HG03095 (cell line): Measurements from ENCODE around the gene PIKFYVE.
"Not testable (repeated sequence)": the region's sequence is repeated elsewhere in the genome, so short reads cannot be mapped to it uniquely, and the experiment has no call there.

Experiments used
- ATAC-seq: cut with Tn5 transposase; IDR thresholded peaks from one replicate; pipeline ENCODE4 v1.9.1; 2021; ENCODE audit warnings: moderate library complexity; ENCODE audit not compliant: unreplicated experiment

Gene PIKFYVE

DNA sequence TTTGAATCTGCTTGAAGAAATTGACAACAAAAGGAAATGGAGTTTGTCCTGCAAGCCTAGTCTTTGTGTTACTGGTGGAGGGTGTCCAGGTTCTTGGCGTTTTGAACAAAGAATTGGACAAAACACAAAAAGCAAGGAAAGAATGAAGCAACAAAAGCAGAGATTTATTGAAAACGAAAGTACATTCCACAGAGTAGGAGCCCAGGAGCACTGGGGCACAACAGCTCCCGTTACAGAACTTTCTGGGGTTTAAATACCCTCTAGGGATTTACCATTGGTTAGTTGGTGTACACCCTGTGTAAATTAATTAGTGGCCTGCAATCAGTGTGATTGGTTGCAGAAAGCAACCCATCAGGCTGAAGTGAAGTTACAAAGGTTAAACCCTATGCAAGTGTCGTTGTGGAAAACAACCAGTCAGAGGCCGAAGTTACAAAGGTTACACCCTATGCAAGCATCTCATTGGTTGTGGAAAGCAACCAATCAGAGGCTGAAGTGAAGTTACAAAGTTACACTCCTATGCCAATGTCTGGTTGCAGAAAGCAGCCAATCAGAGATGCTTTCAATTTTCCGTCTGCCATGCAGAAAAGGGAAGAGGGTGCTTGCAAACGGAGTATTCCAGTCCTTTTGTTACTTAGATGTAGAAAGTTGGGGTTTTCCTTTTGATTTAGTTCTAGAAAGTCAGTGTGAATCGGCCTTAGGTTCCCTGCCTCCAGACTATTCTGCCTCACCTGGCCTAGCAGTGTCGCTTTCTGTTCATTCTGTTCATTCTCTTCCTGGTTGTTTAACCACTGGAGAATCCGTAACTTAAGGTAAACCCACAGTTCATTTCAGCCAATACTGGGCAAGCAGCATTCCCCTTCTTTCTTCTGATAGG, 92.9 kb downstream of the PIKFYVE start:
- no peak for ATAC-seq

DNA sequence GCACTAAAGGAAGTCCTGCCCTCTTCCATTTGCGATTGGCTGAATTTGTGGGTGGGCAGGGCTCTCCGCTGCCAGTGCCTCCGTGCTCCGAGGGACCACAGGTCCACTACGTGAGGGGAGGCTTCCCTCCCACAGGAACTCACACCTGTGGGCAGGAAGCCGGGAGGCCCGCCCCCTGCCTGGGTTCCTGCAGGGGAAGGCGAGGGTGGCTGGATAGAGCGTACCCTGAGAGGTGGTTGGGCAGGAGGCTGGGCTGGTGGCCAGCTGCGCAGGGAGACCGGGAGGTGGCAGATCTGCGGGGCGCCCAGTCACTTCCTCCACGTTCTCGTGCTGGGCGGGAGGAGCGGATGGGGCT, 93.6 kb downstream of the PIKFYVE start:
- ATAC-seq = no peak

DNA sequence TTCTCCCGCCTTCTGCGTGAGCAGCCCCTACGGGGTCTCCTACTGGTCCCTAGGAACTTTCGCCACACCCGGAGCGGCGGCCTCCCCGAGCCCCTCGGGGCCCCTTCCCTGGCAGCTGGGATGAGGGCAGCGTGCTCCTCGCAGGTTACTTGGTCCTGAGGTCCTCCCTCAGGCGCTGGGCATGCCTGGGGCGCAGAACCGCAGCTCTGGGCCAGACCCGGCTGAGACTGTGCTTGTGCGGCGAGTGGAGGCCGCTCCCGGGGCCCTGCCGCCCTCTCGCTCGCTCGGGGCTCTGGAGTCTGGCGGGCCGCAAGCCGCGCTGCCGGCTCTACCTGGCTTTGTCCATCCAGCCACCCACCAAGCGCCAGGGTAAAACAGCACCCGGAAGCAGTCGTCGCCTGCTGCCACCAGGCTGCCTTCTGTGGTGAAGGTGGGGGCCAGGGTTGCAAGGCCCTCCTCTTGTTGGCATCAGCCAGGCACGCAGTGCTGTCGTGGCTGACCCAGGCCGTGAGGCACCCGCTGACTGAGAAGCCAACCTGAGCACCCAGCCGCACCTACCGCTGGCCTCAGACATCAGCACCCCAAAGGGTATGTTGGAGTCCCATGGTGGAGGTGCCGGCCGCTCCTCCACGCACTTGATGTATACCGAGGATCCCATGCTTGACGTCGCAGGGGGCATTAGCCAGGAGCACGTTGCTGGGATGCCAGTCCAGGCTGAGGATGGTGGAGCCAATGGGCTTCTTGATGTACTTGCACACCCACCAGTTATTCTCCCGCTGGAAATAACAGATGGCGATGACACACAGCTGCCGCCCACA, 94.4 kb downstream of the PIKFYVE start:
- ATAC-seq = no peak

DNA sequence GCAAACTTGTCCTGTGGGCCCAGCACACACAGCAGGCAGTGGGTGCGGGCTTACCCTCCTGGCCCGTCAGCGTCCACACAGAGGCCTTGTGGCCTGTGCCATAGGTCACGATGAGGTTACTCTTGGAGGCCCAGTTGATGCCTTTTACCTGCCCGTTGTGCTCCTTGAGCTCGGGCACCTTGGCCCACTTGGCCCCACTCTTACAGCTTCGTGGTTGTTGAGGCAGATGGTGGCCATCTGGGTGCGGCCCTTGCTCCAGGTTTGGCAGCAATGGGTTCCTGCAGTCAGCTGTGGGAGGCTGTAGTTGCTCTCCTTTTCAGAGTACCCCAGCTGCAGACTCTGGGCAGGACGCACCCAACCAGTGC, 95.0 kb downstream of the PIKFYVE start:
- ATAC-seq = no peak

DNA sequence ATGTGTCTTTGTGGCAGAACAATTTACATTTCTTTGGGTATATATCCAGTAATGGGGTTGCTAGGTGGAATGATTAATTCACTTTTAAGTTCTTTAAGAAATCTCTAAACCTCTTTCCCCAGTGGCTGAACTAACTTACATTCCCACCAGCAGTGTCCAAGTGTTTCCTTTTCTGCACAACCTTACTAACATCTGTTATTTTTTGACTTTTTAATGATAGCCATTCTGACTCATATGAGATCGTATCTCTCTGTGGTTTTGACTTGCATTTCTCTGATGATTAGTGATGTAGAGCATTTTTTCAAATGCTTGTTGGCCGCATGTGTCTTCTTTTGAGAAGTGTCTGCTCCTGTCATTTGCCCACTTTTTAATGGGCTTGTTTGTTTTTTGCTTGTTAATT, 97.4 kb downstream of the PIKFYVE start:
- no peak for ATAC-seq

DNA sequence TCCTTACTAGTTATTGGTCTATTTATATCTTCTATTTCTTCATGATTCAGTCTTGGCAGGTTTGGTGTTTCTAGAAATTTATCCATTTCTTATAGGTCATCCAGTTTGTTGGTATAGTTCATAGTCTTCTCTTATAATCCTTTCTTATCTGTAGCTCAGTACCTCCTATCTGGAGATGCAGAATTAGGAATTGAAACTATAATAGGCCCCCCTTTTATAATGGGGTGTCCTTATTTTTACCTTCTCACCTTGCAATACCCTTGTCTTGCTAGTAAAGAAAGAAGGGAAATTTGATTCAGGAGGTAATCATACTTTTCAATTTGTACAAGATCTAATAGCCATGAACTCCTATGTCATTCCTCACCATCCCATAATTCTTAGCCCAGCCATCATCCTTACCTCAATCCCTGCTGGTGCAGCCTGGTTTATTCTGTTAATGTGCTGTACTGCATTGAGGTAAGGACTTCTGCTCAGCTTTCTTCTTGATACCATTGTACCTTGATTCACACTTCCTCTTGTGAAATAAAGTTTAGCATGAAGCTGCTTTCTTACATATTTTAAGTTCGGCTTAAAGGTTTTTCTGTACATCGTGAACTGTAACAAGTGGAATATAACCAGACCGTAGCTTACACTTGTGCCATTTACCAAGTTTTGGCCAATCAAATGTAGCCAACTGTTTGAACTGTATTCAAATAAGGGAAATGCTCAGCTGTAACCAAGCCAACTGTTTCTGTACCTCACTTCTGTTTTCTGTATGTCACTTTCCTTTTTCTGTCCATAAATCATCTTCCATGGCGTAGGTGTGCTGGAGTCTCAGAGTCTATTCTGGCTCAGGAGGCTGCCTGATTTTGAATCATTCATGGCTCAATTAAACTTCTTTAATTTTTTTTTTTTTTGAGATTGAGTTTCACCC, 100.4 kb downstream of the PIKFYVE start:
- peak; percentile 75 for ATAC-seq

DNA sequence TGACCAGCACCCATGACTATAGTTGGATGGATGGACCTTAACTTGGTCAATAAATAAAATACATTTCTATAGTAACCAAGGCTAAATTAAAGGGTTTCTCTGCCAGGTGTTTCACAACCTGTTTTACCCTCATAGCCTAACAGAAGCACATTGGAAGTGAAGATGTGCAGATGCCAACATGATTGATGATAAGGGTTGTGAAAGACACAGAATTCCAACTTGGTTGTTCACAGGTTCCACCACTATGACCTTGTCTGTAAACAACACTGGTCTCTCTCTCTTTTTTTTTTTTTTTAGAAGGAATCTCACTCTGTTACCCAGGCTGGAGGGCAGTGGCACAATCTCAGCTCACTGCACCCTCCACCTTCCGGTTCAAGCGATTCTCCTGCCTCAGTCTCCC, 103.0 kb downstream of the PIKFYVE start:
- no peak for ATAC-seq

DNA sequence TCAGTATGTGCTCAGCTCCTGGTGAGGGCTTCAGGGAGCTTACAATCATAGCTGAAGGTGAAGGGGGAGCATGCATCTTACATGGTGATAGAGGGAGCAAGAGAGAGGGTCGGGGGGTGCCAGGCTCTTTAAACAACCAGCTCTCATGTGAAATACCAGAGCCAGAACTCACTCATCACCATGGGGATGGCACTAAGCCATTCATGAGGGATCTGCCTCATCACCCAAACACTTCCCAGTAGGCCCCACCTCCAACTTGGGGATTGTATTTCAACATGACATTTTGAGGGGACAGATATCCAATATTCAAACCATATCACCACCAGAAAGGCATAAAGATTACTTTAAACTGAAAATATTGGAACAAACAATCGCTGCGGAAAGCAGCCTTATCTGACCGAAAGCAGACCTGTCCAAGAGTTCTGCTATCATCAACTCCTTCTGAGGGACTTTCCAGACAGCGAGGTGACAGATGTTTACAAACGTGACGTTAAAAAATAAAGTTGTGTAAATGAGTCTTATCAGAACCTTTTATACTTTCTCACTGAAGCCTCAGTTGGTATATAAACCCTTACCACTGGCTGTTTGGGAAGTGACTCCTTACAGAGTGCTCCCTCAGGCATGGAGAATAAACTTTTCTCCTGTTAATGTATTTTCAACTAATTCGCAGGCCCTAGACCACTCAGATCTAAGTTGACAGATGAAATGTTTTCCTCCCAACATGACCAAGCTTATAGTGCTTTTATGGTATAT, 105.0 kb downstream of the PIKFYVE start:
- no peak for ATAC-seq

DNA sequence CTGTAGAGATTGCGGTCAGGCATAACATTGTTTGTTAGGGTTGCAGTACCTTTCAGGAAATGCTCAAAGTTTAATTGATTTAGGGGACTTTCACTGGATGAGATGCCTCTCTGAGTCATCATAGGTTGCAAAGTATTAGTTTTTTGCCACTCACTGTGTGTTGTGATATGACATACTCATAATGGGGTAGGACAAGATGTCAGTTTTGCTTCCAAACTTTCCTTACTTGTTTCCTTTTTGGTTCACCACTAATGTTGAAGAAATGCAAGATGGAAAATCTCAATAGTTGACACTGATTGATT, 105.5 kb downstream of the PIKFYVE start:
- no peak for ATAC-seq

DNA sequence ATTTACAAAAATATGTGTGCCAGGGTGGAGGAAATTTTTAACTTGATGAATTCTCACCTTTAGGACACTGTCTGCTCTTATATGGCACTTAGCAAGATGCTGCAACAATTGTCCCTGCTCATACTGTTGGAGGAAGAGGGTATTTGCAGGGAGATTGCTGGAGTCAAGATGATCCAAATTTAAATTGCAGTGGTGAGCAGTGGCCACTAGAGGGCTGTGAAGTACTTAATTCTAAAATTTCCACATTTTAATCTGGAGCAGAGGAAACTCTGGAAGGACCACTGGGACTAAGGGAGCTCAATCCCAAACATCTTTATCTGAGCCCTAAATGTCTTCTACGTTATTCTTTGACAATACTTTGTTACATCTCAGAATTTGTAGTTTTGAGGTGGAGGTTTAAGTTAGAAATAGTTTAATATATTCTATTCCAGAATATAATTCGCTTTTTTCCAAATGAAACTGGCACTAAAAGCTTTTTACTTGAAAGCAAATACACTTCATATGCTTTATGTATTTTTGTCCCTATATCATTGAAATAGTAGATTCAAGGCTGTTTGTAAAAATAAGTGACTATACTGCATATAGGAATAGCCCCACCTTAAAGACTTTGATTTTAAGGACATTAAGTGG, 107.5 kb downstream of the PIKFYVE start:
- no peak for ATAC-seq

DNA sequence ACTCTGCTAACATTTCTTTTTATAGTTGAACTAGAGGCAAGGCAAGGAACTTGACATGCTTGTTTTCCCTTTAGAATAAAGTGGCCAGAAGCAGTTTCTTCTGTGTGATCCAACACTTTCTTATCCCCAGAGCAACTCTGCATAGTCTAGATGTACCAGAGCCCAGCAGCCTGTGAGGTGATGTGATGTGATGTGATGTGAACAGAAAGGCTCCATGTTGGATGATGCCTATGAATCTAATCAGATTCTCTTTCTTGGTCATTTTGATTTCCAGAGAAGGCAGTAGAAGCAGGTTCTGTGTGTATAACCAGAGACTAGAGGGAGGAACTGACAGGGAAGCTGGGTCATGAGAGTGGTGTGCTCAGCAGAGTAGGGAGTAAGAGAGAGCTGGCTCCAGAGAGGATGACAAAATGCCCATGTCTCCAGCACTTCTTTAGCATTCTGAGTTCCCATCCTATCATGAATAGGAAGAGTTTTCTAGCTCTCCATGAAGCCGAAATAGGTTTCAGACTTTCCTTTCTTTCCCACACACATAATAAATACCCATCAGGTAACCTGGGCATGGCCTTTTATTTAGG, 109.5 kb downstream of the PIKFYVE start:
- no peak for ATAC-seq

DNA sequence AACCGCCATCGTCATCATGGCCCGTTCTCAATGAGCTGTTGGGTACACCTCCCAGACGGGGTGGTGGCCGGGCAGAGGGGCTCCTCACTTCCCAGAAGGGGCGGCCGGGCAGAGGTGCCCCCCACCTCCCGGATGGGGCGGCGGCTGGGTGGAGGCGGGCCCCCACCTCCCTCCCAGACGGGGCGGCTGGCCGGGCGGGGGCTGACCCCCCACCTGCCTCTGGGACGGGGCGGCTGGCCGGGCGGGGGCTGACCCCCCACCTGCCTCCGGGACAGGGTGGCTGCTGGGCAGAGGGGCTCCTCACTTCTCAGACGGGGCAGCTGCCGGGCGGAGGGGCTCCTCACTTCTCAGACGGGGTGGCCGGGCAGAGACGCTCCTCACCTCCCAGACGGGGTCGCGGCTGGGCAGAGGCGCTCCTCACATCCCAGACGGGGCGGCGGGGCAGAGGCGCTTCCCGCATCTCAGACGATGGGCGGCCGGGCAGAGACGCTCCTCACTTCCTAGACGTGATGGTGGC, 111.3 kb downstream of the PIKFYVE start:
- ATAC-seq = not testable (repeated sequence)

DNA sequence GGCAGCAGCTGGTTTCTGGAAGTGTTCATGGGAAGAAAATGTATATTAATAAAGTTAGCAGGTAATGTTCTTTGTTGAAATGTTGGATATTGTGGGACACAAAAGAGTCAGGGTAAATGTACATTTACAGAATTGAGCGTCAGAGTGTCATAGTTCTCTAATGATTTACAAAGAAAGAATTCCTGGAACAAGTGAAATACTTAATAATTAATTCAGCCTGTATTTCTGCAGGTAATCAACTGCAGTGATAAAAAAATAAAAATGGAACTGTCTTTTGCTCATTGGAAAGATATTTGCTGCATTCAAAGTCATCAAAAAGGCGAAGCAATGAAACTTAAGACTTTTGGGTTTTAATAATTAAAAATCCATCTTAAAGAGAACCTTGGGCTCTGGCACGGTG, 113.1 kb downstream of the PIKFYVE start:
- ATAC-seq = no peak

DNA sequence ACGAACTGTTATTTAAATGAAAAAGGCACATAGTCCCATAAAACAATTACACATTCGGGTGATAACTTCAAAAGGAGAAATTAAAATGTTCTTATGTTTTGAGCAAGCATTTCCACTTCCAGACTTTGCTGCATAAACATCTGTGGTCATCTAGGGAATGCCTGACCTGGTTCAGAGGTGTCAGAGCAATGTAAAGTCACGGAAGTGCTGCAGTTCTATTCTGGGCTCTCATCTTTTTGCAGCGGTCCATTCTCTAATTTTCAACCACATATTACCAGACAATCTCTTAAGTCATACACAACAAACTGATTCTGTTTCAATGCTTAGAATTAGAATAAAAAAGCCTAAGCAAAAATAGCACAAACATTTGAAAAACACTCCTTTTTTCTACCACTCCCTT, 118.6 kb downstream of the PIKFYVE start:
- no peak for ATAC-seq

DNA sequence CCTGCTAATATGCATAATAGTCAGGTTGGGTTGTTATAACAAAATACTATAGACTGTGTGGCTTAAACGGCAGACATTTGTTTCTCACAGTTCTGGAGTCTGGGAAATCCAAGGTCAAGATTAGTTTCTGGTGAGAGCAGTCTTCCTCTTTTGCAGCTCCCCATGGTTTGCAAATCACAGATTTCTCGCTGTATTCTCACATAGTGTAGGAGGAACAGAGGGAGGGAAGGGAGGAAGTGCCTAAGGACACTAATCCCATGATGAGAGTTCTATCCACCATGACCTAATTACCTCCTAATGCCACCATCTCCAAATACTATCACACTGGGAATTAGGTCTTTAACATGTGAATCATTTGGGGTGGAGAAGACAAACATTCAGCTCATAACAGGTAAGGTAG, 120.5 kb downstream of the PIKFYVE start:
- ATAC-seq = no peak

DNA sequence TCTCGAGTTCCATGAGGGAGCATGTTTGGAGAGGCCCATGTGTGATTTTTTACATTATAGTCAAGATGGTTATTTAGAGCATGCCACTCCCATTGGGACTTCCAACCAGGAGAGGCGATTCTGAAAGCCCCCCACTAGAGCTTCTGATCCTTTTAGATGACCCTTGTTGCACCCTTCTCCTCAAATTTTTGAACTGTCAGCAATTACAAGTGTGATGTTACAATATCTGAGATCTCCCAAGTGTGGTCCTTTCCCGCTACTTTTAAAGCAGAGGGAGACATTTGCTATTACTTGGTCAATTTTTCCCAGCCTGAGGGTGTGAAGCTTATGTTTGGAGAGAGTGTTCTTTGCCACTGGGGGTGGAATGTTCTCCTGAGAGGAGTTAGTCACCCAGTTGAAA, 123.9 kb downstream of the PIKFYVE start:
- ATAC-seq = no peak

DNA sequence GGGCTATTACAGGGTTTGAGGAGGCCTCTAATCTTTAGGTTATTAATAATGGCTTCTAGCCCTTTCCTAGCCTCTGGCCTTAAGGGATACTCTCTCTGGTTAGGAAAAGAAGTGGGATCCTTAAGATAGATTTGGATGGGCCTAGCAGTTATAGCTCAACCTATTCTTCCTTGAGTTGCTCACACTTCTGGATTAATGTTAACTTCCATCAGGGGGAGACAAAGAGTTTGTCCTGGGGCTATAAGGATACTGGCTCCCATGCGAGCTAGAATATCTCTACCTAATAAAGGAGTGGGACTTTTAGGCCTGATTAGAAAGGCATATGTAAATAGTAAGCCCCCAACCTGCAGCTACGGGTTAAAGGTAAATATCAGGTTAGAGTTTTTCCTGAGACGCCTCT, 126.2 kb downstream of the PIKFYVE start:
- no peak for ATAC-seq

DNA sequence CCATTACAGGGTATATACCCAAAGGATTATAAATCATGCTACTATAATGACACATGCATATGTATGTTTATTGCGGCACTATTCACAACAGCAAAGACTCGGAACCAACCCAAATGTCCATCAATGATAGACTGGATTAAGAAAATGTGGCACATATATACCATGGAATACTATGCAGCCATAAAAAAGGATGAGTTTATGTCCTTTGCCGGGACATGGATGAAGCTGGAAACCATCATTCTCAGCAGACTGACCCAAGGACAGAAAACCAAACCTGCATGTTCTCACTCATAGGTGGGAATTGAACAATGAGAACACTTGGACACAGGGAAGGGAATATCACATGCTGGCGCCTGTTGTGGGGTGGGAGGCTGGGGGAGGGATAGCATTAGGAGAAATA, 130.7 kb downstream of the PIKFYVE start:
- ATAC-seq = not testable (repeated sequence)

DNA sequence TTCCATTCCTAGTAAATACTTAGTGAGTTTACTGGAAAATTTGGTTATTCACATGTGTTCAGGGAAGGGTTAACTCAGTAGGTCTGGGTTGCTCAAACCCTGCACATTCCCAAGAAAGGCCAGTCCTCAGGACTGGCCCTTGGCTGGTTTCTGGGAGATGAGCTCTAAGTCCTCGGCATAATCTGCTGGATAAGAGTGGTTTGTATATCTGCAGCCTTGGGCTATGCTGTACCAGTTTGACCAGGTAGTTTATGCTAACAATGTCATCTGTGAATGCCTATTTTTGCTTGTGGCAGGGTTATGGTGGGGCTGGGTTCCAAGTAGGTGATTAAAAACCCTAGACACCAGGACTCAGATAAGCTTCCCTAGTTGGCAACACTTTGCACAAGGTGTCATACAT, 133.1 kb downstream of the PIKFYVE start:
- no peak for ATAC-seq
